Endothelial cell (in vitro differentiated cells): ENCODE measurements around the gene GPN1. TPM values are rescaled to one million over a fixed set of nuclear protein-coding genes. Genes with fewer than 3 reads are reported as not detected.
"Not testable (repeated sequence)": the region's sequence is repeated elsewhere in the genome, so short reads cannot be mapped to it uniquely, and the experiment has no call there.

Experiments used
- DNase-seq: peaks from one replicate; pipeline ENCODE4 v3.0.0; 2021; ENCODE audit warnings: low spot score
- H3K27ac Mint-ChIP-seq: one replicate; pipeline ENCODE4 v1.8.0; 2021; ENCODE audit warnings: mixed read lengths, inconsistent platforms; ENCODE audit not compliant: unreplicated experiment
- H3K27me3 Mint-ChIP-seq: one replicate; pipeline ENCODE4 v1.8.0; 2021; ENCODE audit warnings: mild to moderate bottlenecking, moderate library complexity, mixed read lengths, inconsistent platforms; ENCODE audit not compliant: unreplicated experiment
- H3K36me3 Mint-ChIP-seq: one replicate; pipeline ENCODE4 v1.8.0; 2021; ENCODE audit warnings: mild to moderate bottlenecking, low read depth, mixed read lengths, inconsistent platforms; ENCODE audit not compliant: unreplicated experiment
- H3K4me1 Mint-ChIP-seq: one replicate; pipeline ENCODE4 v1.8.0; 2021; ENCODE audit warnings: mild to moderate bottlenecking, mixed read lengths, inconsistent platforms; ENCODE audit not compliant: unreplicated experiment
- H3K4me3 Mint-ChIP-seq: one replicate; pipeline ENCODE4 v1.8.0; 2021; ENCODE audit warnings: mild to moderate bottlenecking, mixed read lengths, inconsistent platforms; ENCODE audit not compliant: unreplicated experiment
- H3K9me3 Mint-ChIP-seq: one replicate; pipeline ENCODE4 v1.8.0; 2021; ENCODE audit warnings: mixed read lengths, inconsistent platforms; ENCODE audit not compliant: unreplicated experiment
- total RNA-seq: library from RNA; stranded (reverse); fragmentation: NEBNext Ultra II Directional; extraction: Animal tissue kit (Norgen Biotek cat#: 25700); gene quantifications from one replicate; pipeline ENCODE4 v1.2.1, GENCODE V29; 2021; ENCODE audit not compliant: unreplicated experiment
- TF ChIP-seq, protein P1 (sequence below): fragments of 200-600 bp; sonication (generic); IDR thresholded peaks from one replicate; pipeline ENCODE4 v1.5.0; 2021; ENCODE audit warnings: antibody characterized with exemption; ENCODE audit not compliant: unreplicated experiment

Gene GPN1
- total RNA-seq, 1 donor from 2014 or later = 39.7 TPM

DNA sequence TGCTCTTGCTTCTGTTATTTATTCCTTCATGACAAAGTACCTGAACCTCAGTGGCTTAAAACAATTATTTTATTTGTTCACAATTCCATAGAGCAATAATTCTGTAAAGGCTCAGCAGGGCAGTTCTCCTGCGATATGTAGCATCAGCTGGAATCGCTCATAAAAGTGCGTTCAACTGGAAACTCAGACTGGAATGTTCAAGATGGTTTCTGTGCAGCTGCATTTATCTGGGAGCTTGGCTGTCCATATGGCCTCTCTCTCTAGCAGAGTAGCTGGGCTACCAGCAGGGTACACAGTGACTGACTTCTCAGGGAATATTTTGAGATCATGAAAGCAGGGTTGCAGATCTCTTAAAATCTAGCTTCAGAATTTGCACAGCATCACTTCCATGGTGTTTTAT lies 13.5 kb upstream of the GPN1 start:
- DNase-seq = no peak
- H3K4me3 Mint-ChIP-seq = no peak overlapping the region
- H3K27ac Mint-ChIP-seq = no peak overlapping the region
- peaks cover 2% of the 10 kb centered on the region for H3K27me3 Mint-ChIP-seq
- no peaks in the 10 kb centered on the region for H3K4me1 Mint-ChIP-seq
- TF ChIP-seq, protein P1, sequence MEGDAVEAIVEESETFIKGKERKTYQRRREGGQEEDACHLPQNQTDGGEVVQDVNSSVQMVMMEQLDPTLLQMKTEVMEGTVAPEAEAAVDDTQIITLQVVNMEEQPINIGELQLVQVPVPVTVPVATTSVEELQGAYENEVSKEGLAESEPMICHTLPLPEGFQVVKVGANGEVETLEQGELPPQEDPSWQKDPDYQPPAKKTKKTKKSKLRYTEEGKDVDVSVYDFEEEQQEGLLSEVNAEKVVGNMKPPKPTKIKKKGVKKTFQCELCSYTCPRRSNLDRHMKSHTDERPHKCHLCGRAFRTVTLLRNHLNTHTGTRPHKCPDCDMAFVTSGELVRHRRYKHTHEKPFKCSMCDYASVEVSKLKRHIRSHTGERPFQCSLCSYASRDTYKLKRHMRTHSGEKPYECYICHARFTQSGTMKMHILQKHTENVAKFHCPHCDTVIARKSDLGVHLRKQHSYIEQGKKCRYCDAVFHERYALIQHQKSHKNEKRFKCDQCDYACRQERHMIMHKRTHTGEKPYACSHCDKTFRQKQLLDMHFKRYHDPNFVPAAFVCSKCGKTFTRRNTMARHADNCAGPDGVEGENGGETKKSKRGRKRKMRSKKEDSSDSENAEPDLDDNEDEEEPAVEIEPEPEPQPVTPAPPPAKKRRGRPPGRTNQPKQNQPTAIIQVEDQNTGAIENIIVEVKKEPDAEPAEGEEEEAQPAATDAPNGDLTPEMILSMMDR = no peak
- no peaks in the 10 kb centered on the region for H3K9me3 Mint-ChIP-seq
- peaks cover 17% of the 10 kb centered on the region for H3K36me3 Mint-ChIP-seq

DNA sequence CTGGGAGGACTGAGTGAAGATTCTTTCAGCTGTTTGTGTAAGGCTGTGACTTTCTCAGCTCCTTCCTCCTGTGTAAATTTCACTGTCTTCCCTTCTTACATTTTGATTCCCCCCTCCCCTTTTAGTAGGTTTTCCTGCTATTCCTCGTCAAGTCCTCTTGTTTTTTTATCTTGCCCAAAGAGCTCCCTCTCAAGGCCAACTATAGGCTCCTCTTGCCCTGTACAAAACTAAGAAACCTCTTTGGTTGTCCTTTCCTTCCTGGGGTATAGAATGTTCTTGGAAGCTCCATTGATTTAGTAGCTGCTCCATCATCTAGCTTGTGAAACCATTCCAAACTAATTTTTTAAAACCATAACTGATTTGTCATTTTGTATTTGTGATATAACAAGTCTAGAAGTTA lies 7.3 kb upstream of the GPN1 start:
- Mint-ChIP-seq H3K27ac (no peak overlapping the region), H3K36me3 (peaks cover 37% of the 10 kb centered on the region), H3K27me3 (peaks cover 2% of the 10 kb centered on the region), H3K9me3 (no peaks in the 10 kb centered on the region), H3K4me3 (no peak overlapping the region), H3K4me1 (peaks cover 4% of the 10 kb centered on the region)
- TF ChIP-seq, protein P1 = no peak
- DNase-seq = no peak

DNA sequence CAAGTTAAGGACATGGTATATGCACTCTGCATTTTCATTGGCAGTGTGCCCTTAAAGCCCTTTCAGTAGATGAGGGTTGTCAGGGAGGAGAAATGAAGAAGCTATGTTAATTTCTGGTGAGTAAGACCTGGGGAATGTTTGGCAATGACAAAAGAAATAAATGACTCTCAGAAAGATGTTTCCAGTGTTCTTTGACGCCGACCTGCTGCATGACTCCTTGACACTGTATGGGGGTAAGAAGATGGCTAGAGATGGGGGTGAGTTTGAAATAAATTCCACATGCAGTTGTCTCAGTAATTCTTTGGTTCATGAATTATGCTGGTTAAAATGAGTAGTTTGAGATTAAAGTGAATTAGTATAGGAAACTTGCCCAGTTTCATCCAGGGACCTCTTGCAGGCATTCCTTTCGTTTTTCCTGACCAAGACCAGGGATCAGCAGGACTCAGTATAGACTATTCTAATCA lies 5.9 kb upstream of the GPN1 start:
- DNase-seq = no peak
- TF ChIP-seq, protein P1 = no peak
- Mint-ChIP-seq H3K36me3 (peaks cover 37% of the 10 kb centered on the region), H3K4me3 (peak overlapping the region; percentile 9), H3K4me1 (peaks cover 17% of the 10 kb centered on the region), H3K27me3 (peaks cover 2% of the 10 kb centered on the region), H3K27ac (no peak overlapping the region), H3K9me3 (no peaks in the 10 kb centered on the region)

DNA sequence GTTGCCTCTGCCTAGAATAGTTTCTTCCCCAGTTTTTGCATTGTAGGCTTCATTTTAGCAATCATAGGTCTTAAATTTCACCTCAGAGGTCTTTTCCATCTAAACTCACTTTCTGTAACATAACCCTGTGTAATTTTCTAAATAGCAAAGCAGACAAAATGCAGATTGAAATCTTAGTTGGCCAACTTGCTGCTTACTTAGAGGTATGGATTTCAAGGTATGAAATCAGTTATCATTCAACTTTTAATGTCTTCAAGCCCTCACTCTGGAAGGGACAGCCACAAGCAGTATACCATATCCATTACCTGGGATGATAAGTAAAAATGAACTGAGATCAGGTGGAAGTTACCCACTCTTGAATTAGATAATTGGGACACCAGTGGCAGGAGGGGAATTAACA lies 3.9 kb upstream of the GPN1 start:
- DNase-seq = no peak
- Mint-ChIP-seq H3K4me1 (peaks cover 17% of the 10 kb centered on the region), H3K4me3 (no peak overlapping the region), H3K9me3 (no peaks in the 10 kb centered on the region), H3K36me3 (peaks cover 33% of the 10 kb centered on the region), H3K27ac (no peak overlapping the region), H3K27me3 (peaks cover 2% of the 10 kb centered on the region)
- TF ChIP-seq, protein P1 = no peak

DNA sequence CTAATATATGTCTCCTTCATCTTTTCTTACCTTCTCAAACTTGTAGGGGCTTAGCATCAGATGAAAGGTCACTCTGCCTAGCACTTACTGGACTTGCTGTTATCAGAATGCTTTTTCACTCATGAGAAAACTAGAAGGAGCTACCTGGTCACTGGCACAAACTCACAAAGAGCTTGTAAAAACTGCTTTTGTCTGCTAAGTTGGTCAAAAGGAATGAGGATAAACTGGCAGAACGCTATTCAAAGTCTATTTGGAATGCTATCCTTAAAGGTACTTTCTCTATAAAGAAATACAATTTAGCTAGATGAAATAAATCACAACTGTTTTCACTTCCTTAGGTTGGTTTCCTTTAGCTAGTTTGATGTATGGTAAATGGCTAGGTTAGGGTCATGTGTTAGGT lies 2.5 kb upstream of the GPN1 start:
- peak overlapping the region; percentile 96 for H3K27ac Mint-ChIP-seq
- not testable (repeated sequence) for H3K27me3 Mint-ChIP-seq, H3K9me3 Mint-ChIP-seq, H3K4me3 Mint-ChIP-seq, DNase-seq
- H3K36me3 Mint-ChIP-seq = peaks cover 33% of the 10 kb centered on the region
- H3K4me1 Mint-ChIP-seq = peaks cover 17% of the 10 kb centered on the region

DNA sequence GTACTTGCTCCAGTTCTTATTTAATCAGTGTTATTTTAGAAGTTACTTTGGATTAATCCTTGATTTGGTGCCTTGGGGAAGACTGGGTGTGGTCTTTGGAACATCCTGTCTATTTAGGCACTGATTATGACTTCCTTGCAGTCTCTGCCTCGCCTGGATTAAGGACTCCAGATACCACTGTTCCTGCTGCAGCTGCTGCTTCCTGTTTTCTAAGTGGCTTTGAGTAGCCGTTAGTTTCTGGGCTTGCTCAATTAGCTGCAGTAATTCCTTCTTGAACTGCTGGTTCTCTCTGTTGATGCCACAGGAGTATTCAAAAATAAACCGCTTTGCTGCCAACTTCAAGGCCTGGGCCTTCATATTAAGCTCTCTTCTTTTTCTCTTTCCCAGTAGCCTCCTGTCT lies 1.9 kb upstream of the GPN1 start:
- H3K9me3 Mint-ChIP-seq, H3K27me3 Mint-ChIP-seq, DNase-seq: not testable (repeated sequence)
- H3K4me3 Mint-ChIP-seq = peak overlapping the region; percentile 72
- H3K27ac Mint-ChIP-seq = peak overlapping the region; percentile 96
- peaks cover 17% of the 10 kb centered on the region for H3K4me1 Mint-ChIP-seq
- H3K36me3 Mint-ChIP-seq = peaks cover 33% of the 10 kb centered on the region
